ENCODE measurements around the gene C11orf21. TPM values are rescaled to one million over a fixed set of nuclear protein-coding genes. Genes with fewer than 3 reads are reported as not detected.

C11orf21 gene
- total RNA-seq, 2 donors from 2014 or later: 0.26 to 0.33 TPM

DNA sequence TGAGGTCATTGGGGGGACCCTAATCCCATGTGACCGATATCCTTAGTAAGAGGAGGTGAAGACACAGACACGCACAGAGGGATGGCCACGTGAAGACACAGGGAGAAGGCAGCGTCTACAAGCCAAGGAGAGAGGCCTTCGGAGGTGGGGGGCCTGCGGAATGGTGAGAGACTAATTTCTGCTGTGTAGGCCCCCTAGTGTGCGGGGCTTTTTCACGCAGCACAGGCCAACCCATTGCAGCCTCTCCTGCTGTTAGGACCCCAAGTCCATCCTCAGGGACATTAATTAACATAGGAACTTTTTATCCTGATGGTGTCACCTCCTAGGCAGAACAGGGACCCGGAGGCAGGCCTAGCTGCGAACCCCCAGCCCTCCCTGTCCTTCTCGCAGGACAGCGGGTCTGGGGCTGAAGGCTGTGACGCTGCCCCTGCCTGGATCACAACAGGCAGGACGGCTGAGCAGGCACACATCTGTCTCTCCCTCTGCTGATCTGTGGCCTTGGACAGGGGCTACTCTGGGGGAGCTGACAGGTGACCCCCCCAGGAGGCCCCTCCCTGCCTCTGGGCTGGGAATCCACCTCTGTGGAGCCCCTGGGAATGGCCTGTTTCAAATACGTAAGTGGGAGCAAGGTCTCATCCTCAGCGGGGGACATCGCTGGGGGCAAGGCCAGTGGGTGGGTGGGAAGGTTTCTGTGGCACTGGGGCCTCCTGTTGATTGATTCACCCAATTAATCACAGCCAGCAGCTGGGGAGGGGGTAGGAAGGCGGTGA lies 39.2 kb downstream of the C11orf21 start:
- Histone ChIP-seq H3K4me1 (no peaks in the 10 kb centered on the region), H3K36me3 (replicated peaks in 1 of 2; ENCODE audit: insufficient read depth in 1 of 2, low read depth in 2 of 2) (no peaks in the 10 kb centered on the region), H3K4me3 (no peak overlapping the region), H3K27ac (peak overlapping the region in 1 of 4 donors; percentile 15), H3K27me3 (no peaks in the 10 kb centered on the region), H3K9me3 (no peaks in the 10 kb centered on the region)
- 80 to 86% methylated on average over 16 to 18 of the region's 18 CpGs for WGBS, 2 donors
- intact Hi-C loops (cut with DNase I): no loop called here
- DNase-seq (no peak), ATAC-seq (no peak)
- no peak for TF ChIP-seq CTCF (IDR thresholded peaks at IDR 0.05)
- no peak for TF ChIP-seq POLR2A (IDR thresholded peaks at IDR 0.05)

DNA sequence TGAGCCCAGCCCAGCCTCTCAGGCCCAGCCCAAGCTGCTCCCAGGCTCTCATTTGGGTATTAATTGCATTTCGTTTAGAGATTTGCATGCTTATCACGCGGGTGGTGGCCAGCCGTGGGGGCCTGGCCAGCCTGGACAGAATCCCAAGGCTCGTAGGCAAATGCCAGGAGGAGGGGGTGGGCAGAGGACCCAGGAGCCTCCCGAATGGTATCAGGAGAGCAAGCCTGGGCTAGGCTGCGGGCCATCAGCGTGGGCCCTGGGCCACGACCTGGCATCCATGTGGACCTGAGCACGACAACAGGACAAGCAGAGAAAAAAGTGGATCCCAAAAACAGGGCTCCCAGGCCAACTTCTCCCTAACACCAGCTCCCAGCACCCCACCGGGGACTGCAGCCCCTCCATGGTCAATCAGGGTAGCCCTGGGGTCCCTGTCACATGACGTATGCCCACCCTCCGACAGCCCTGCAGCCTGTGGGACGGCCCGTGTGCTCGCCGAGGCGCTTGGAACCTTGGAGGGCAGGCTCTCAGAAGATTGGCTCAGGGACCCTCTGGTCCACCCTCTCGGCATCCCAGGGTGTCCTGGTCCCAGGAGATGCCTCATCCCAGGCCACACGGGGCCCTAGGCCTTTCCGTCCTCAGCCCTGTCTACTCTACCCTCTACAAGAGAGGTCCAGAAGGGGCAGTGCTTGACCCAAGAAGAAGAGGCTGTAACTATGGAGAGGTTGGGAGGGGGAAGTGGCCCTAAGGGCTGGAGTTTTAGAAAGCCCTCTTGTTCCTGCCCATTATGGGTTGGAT lies 40.1 kb downstream of the C11orf21 start:
- Histone ChIP-seq H3K27me3 (no peaks in the 10 kb centered on the region), H3K9me3 (no peaks in the 10 kb centered on the region), H3K36me3 (replicated peaks in 1 of 2; ENCODE audit: insufficient read depth in 1 of 2, low read depth in 2 of 2) (no peaks in the 10 kb centered on the region), H3K4me1 (no peaks in the 10 kb centered on the region), H3K4me3 (no peak overlapping the region), H3K27ac (no peak overlapping the region)
- WGBS, 2 donors: 68 to 82% methylated on average over 16 to 21 of the region's 21 CpGs
- DNase-seq (peak in 1 of 4 donors; percentile 7), ATAC-seq (no peak)
- TF ChIP-seq CTCF (IDR thresholded peaks at IDR 0.05) (no peak), POLR2A (IDR thresholded peaks at IDR 0.05) (no peak)
- intact Hi-C loops (cut with DNase I): no loop called here

GRCh38 chr11:2260491-2261364 lies 41.0 kb downstream of the C11orf21 start:
- intact Hi-C loops (cut with DNase I): no loop called here
- no peaks in the 10 kb centered on the region for H3K27me3 ChIP-seq
- H3K9me3 ChIP-seq: no peaks in the 10 kb centered on the region
- no peak overlapping the region for H3K4me3 ChIP-seq
- H3K36me3 ChIP-seq (replicated peaks in 1 of 2; ENCODE audit: insufficient read depth in 1 of 2, low read depth in 2 of 2): no peaks in the 10 kb centered on the region
- peak in 1 of 4 donors; percentile 8 for DNase-seq
- TF ChIP-seq CTCF (IDR thresholded peaks at IDR 0.05) (no peak), POLR2A (IDR thresholded peaks at IDR 0.05) (no peak)
- no peaks in the 10 kb centered on the region for H3K4me1 ChIP-seq
- ATAC-seq: no peak
- no peak overlapping the region for H3K27ac ChIP-seq
- WGBS, 2 donors: 81 to 85% methylated on average over 8 to 19 of the region's 26 CpGs

DNA sequence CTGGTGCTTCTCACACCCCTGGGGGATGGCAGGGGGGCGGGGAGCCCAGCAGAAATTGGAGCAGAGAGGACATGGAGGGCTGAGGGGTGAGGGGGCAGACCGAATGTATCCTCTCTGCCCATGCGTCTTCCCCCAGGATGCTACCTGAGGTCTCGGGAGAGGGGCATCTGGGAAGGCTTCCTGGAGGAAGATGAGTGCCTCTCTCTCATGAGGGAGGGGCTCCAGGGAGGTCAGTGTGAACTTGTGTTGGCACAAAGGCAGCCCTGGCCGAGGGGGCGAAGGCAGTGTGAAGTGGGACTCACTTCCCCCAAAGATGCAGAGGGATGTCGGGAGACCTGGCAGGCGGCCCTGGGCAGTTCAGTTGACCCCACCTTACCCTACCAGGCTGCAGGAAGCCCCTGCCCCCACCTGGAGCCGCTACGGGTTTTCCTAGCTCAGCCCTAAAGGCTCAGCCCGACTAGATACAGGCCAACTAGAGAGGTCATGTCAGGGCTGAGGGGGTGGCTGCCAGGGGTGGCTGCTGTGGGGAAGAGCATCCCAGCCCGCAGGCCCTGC lies 41.7 kb downstream of the C11orf21 start:
- DNase-seq (peak in 1 of 4 donors; percentile 10), ATAC-seq (no peak)
- H3K4me1 ChIP-seq: no peaks in the 10 kb centered on the region
- H3K36me3 ChIP-seq (replicated peaks in 1 of 2; ENCODE audit: insufficient read depth in 1 of 2, low read depth in 2 of 2): no peaks in the 10 kb centered on the region
- TF ChIP-seq CTCF (IDR thresholded peaks at IDR 0.05): no peak
- H3K27me3 ChIP-seq: no peaks in the 10 kb centered on the region
- WGBS, 2 donors: 55 to 74% methylated on average over 8 to 12 of the region's 12 CpGs
- no peak overlapping the region for H3K27ac ChIP-seq
- intact Hi-C loops (cut with DNase I): no loop called here
- H3K4me3 ChIP-seq: no peak overlapping the region
- H3K9me3 ChIP-seq: no peaks in the 10 kb centered on the region
